ENCODE data around the gene LGALS3BP.
A peak's percentile ranks its signal among the peaks of the same experiment; 100 is the strongest.

LGALS3BP gene

DNA sequence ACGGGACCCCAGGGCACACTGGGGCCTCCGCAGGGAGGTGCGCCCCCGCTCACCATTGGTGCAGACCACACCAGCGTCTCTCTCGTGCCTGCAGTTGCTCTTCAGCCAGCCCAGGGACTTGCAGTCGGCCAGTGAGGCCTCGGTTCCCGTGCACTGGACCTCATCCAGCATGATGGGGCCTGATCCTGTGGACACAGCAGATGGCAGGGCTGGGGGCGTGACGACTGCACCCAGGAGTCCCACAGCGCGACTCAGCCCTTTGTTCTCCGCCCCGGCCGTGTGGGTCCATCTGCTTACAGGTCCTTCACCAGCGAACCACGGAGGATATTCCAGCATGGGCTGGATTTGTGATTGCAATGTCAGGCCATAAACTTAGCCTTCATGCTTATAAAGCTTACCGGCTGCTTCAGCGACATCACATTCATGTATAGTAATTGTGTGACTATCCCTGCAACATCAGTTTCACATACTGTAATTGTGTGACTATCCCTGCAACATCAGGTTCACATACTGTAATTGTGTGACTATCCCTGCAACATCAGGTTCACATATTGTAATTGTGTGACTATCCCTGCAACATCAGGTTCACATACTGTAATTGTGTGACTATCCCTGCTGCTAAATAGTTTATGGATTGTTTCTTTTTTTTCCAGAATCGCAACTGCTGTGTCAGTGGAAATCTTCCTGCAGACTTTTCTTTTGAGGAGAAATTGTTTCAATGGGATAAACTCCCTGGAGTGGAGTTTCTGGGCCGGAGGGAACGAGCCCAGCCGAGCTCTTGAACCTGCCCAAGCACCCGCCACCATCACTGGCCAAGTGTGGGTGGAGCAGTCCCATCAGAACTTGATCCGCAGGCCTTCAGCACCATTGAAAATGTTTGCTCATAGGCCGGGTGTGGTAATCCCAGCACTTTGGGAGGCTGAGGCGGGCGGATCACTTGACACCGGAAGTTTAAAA, 4.8 kb downstream of the LGALS3BP start:
- TF ChIP-seq POLR2A (IDR thresholded peaks at IDR 0.05; ENCODE audit: low read length) (no peak), GATA1 (IDR thresholded peaks at IDR 0.05; ENCODE audit: low read depth, low read length) (no peak)
- no peak for DNase-seq

DNA sequence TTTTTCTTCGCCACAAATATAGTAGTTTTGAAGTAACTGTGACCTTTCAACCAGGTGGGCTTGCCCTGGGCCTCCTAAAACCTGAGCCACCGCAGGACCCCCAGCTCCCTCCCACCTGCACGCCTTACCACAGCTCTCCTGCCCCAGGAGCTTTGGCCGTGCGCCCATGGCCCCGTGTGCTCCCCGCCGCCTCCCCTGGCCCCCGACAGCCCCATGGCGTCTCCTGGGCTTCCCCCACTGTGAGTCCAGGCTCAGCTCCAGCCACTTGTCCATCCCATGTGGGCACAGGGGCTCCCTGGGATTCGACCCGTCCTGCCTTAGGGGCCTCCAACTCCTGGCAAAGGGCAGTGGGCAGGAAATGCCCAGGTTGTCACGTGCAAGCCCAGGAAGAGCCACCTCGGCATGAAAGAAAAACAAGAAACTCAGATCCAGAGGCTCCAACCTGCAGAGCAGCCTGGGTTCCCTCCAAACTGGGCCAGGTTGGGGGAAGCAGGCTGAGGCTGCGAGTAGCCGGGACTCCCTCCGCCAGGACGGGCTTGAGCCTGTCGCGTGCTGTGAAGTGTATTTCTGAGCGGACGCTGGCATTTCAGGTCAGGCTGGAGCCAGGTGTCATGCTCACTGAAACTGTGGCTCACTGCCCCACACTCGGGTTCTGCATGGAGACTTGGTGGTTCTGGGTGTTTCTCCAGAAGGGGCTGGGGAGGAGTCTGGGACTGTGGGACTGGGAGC, 5.8 kb downstream of the LGALS3BP start:
- no peak for DNase-seq
- no peak for TF ChIP-seq GATA1 (IDR thresholded peaks at IDR 0.05; ENCODE audit: low read depth, low read length)
- no peak for TF ChIP-seq POLR2A (IDR thresholded peaks at IDR 0.05; ENCODE audit: low read length)

DNA sequence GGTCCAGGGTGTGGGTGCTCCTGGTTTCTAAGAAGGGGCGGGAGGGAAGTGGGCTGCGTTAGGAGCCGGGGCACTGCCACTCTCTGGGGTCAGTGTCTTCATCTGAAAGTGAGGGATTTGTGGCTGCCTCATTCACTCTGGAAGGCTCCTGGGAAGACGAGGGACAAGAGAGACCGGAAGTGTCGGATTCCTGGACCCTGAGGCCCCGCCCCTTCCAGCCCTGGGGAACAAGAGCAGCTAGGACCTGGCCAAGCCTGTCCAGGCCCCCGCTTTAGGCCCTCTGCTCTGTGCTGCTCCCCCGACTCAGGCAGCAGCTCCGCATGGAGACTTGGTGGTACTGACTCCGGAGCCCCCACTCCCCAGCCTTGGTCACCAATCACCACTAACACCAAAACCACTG, 6.5 kb downstream of the LGALS3BP start:
- no peak for TF ChIP-seq GATA1 (IDR thresholded peaks at IDR 0.05; ENCODE audit: low read depth, low read length)
- TF ChIP-seq POLR2A (IDR thresholded peaks at IDR 0.05; ENCODE audit: low read length): no peak
- DNase-seq: no peak

DNA sequence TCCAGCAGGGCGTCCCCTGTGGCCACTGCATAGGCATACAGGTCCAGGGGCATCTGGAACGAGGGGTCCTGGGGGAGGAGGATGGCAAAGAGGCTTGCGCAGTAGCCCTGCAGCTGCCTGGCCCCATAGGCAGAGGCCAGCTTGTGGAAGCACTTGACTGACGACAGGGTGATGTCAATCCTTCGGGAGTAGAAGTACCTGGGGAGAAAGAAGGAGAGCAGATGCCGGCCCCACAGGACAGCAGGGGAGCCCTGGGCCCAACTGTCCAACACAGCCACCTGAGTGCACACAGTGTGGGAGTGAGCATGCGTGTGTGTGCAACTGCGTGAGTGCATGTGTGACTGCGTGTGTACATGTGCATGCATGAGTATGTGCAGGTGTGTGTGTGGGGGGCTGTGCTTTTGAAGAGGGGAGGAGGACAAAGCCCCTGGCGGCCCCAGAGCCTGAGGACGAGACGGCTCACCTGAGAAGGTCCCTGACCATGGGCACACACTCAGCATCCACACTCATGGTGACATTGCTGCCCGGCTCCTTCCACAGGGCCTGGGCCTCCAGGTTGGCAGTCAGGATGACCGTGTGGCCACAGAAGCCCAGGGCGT, 7.1 kb downstream of the LGALS3BP start:
- DNase-seq: no peak
- TF ChIP-seq POLR2A (IDR thresholded peaks at IDR 0.05; ENCODE audit: low read length) (no peak), GATA1 (IDR thresholded peaks at IDR 0.05; ENCODE audit: low read depth, low read length) (no peak)

DNA sequence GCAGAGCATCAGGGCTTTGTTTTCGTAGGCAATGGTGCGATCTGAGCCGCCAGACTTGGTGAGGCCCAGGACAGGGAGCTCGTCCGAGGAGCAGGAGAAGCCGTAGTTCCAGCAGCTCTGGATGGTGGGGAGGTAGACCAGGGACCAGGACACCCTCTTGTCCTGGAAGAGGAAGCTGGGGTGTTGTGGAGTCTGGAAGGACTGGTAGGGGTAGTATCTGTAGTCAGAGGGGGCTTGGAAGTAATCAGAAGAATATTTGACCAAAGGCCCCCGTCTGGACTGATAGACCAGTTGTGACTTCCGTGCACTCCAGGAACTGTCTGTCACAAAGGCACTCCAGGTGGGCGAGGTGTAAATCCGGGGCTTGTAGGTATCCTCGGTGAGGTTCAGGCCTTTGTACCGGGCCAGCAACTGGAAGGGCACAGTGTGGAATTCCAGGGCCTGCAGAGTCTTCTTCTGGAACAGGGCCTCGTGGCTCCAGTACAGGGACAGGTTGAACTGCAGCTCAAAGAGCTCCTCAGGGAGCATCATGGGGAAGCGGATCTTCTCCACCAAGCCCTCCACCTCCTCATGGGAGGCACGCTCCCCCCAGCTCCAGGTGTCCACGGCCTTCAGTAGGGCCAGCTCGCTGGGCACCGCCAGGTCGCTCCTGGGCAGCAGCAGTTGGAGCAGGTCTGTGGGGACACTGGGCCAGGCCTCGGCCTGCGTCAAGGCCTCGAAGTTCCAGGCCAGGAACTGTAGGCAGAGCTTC, 7.8 kb downstream of the LGALS3BP start:
- no peak for TF ChIP-seq POLR2A (IDR thresholded peaks at IDR 0.05; ENCODE audit: low read length)
- no peak for TF ChIP-seq GATA1 (IDR thresholded peaks at IDR 0.05; ENCODE audit: low read depth, low read length)
- DNase-seq: no peak

DNA sequence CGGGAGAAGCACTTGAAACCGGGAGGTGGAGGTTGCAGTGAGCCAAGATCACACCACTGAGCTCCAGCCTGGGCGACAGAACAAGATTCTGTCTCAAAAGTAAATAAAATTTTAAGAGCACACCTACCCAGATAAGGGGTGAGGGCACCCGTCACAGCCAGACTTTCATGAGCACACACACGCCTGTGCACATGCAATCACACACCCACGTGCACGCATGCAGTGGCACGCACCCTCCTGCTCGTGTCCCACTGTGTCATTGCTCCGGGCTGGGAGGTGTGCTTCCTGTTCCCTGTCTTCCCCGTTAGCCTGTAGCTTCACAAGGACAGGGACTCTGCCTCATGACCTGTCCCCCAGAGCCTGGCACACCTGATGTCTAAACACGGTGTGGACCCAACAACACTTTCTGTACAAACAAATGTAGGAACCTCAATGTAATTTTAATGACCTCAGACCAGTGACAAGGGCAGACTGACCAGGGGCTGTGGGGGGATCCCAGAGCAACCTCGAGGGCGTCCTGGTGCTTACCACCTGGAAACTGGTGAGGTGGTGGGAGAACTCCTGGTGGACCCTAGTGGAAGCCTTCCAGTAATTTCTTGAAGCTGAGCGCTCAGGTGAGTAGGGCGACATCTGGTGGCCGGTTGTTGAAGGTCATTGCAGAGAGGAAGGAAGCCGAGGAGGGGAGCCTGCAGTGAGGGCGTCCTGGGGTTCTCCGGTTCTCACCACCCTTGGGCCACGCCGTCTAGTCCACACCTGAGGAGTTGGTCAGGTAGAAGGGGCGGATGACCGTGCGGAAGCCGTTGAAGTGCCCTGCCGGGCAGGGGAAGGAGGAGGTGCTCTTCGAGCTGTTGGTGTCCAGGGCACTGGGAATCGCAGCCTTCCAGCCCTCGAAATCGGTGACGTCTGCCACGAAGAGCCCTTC, 8.6 kb downstream of the LGALS3BP start:
- DNase-seq: peak; percentile 61 to 83
- TF ChIP-seq GATA1 (IDR thresholded peaks at IDR 0.05; ENCODE audit: low read depth, low read length): no peak
- no peak for TF ChIP-seq POLR2A (IDR thresholded peaks at IDR 0.05; ENCODE audit: low read length)

DNA sequence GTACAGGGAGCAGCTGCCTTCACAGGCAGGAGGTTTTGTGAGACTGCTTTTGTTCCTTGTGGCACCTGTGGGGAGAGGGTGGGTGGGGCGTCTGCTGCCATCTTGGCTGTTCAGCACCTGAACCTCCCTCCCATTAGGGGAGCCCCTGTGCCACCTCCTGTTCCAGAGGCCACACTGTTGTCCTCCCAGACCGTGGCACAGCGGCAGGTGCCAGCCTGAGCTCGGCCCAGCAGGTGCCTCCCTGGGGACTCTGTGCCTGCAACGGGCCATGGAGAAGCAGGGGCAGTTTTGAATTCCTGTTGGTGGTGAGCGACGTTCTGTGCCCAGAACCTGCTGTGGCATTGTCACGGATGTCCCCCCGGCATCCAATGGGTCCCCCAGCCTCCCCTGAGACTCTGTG, 9.9 kb downstream of the LGALS3BP start:
- no peak for DNase-seq
- TF ChIP-seq GATA1 (IDR thresholded peaks at IDR 0.05; ENCODE audit: low read depth, low read length): no peak
- no peak for TF ChIP-seq POLR2A (IDR thresholded peaks at IDR 0.05; ENCODE audit: low read length)

DNA sequence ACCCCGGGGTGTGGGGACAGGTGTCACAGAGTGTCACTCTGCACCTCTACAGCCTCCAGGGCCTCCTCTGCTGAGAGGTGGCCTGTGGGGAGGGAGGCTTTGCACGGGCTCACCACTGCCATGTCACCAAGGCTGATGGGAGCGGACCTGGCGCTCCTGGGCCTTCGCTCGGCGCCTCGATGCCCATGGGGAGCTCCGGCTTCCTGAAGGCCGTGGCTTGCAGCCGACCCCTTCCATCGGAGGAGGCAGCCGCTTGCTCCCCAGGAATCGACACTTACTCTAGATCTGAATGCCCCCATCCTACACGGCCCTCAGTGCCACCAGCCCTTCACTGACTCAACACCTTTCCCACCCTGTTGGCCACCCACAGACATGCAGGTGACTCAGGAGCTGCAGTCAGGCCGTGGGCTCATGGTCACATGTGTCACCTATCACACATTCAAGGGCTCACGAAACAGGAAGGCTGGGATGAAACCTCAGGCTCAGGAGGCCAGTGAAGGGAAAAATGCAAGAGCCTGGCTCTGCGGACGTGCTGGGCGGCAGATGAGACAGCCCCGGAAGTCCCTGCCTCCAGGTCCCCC, 11.9 kb downstream of the LGALS3BP start:
- no peak for DNase-seq
- TF ChIP-seq GATA1 (IDR thresholded peaks at IDR 0.05; ENCODE audit: low read depth, low read length): no peak
- no peak for TF ChIP-seq POLR2A (IDR thresholded peaks at IDR 0.05; ENCODE audit: low read length)

DNA sequence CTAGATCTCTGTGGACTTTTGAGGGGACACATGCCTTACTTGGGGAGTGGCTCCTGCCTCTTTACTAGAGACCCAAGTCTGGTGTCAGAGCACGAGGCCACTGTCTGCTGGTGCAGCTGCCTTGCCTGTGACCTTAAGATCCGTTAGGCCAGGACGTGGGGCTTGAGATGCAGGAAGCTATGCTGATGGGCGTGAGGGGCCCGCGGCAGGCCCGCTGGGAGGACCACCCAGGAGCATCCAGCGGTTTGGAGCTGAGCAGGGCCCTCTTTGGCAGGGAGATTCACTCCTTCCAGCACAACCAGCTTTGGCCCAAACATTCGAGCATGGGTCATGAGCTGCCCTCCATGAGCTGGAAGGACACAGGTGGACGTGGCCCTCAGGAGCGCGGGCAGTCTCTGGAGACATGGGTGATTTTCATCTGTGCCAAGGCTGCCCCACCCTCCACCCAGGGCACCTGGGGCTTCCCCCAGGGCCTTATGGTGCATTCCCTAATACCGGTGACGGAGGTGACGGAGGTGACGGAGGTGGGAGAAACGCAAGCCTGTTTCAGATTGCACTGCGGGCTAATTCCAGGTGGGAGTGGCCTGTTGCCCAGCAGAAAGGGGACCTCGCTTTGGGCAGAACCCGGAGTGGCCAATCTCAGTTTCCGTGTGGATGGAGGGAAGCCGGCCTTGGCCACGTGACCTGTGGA, 12.7 kb downstream of the LGALS3BP start:
- TF ChIP-seq GATA1 (IDR thresholded peaks at IDR 0.05; ENCODE audit: low read depth, low read length) (no peak), POLR2A (IDR thresholded peaks at IDR 0.05; ENCODE audit: low read length) (no peak)

DNA sequence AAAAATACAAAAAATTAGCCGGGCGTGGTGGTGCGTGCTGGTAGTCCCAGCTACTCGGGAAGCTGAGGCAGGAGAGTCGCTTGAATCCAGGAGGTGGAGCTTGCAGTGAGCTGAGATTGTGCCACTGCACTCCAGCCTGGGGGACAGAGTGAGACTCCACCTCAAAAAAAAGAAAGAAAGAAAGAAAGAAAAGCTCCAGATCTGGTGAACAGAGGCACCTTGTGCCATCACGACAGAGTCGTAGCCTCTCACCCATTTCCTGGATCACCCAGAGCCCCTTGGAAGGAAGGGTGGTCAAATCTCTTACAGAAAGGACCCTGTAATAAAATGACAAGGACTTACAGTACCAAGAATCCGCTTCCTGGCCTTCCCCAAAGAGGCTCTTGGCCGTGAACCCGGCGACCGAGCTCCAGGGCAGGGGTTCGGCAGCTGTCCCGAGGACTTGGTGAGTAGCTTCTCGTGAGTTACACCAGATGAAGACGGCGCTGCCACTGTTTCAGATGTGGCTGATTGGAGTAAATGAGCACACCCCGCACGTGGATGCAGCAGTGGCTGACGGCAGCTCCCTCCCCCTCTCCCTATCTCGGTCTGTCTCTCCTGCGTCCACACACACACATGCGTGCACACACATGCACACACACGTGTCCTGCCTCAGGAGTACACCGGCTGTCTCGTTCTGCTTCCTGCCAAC, 13.5 kb downstream of the LGALS3BP start:
- DNase-seq: no peak
- TF ChIP-seq POLR2A (IDR thresholded peaks at IDR 0.05; ENCODE audit: low read length) (no peak), GATA1 (IDR thresholded peaks at IDR 0.05; ENCODE audit: low read depth, low read length) (no peak)

More for the DNA sequence above, 12.7 kb downstream of the LGALS3BP start:
- no peak for DNase-seq

DNA sequence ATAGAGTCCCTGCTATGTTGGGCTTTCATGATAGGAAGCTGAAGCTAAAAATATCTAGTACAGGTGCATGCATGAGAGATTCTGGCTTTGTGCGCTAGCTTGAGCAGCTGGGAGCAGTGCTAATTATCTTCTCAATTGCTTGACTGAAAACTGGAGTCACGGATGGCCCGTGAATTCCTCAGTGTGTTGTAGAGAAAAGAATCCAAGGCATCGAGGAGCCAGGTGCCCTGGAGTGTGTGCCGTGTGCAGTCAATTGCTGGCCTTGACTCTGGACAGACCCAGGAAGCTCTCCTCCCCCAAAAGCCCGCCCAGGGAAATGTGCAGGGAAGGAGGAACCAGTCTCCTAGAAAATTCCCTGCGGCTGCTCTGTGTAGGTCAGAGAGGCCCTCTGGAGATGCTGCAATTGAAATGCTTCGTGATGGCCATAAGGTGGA, 14.2 kb downstream of the LGALS3BP start:
- no peak for DNase-seq
- TF ChIP-seq POLR2A (IDR thresholded peaks at IDR 0.05; ENCODE audit: low read length) (no peak), GATA1 (IDR thresholded peaks at IDR 0.05; ENCODE audit: low read depth, low read length) (no peak)

Measured in erythroblast (primary cell).